IPS-NIHi7 (cell line): ENCODE results near the gene PDILT.

ENCODE experiments used
- DNase-seq: peaks from one replicate; pipeline ENCODE4 v3.0.0; 2012; ENCODE audit warnings: mixed read lengths; ENCODE audit errors: extremely low spot score

PDILT gene

GRCh38 chr16:20363191-20363590 lies 41.3 kb downstream of the PDILT start:
- no peak for DNase-seq

- DNase-seq: peak; percentile 71
Measured at GRCh38 chr16:20359997-20360396, 44.5 kb downstream of the PDILT start.

GRCh38 chr16:20355114-20355782 lies 49.3 kb downstream of the PDILT start:
- DNase-seq: no peak

- DNase-seq: no peak
Measured at GRCh38 chr16:20353379-20353778, 51.2 kb downstream of the PDILT start.

DNA sequence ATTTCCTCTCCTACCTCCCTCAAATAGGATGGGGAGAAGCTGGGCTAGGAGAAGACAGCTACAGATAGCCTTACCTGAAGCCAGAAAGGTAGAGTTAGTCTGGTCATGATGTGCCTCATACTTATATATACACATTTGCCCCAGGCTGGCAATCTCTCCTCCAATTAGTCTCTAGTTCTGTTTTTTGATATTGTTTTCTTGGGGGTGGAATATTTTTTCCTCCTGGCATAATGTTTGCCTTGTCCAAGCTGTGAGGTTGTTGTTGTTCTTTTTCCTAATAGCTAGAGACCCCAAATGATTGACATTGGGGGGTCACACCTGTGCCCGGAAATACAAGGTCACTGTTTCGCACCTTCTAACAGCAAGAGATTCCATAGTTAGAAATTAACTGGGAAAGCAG lies 51.9 kb downstream of the PDILT start, which contains the start of gene UMOD:
TSS of gene UMOD (minus strand) at position 101 of the 400 bp plus-strand sequence. CDS start 1,978 bp downstream, outside the sequence.
- DNase-seq: no peak

DNA sequence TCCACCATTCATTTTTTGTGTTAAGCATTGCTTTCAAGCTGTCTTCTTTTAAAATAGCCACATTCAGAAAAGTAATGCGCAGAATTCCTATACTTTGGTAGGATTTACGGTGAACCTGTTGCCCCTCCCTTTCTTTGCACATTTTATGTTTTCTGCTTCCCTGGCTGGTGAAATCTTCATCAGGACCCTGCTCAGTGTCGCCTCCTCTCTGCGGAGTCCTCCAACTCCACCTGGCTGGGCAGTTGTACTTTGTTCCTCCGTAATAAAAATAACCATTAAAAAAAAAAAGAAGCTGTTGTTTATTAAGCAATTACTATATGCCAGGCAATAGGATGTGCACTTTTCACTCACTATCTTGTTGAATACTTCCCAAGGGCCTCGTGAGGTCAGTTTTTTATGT lies 54.9 kb downstream of the PDILT start:
- peak; percentile 30 for DNase-seq

DNA sequence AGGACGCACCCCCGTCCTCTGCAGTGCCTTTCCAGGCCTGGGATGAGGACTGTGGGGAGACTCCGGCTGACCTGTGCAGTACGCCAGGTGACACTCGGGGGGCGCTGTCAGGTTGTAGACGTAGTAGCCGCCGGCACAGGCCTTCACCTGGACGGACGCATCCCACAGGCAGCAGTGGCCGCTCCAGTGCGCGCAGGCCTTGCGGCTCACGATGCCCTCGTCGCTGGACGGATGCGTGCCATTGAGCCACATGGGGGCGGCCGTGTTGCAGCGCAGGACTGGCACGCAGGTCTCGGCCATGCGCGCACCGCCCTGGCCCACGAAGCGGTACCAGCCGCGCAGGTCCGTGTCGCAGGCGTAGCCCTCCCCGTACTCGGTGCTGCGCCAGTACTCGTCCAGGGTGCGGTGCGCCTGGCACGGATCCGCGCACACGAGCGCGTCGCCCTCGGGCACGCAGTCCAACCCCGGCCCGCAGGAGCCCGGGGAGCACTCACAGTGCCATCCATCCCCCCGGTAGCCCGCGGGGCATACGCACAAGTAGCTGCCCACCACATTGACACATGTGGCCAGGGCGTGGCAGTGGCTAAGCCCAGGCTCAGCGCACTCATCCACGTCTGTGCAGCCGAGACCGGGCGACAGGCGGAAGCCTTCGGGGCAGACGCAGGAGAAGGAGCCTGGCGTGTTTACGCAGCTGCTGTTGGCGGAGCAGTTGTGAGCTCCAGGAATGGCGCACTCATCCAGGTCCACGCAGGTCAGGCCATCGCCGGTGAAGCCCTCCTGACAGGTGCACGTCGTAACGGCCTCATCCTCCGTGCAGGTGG lies 56.0 kb downstream of the PDILT start:
- peak; percentile 78 for DNase-seq

- no peak for DNase-seq
Measured at GRCh38 chr16:20347666-20348364, 56.7 kb downstream of the PDILT start.

- no peak for DNase-seq
Measured at GRCh38 chr16:20344611-20345010, 59.9 kb downstream of the PDILT start.

- no peak for DNase-seq
Measured at GRCh38 chr16:20339744-20340143, 64.8 kb downstream of the PDILT start.

DNA sequence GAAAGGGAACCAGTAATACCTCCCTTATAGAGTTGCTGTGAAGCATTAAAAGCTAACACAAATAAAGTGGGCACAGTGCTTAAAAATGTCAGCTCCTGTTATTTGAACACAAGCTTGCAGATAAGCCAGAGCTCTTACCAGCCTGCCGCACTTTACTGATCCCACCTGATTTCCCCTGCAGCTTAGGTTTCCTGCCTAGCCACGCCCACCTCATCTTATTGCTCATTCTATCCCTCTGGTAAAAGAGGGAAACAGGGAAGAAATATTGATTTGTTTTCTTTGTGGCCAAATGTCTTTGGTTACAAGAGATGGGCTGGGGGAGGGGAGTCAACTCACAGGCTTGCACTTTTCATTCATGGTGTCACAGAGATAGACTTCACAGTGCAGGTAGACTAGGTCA lies 67.6 kb downstream of the PDILT start:
- DNase-seq: no peak

GRCh38 chr16:20334396-20334795 lies 70.1 kb downstream of the PDILT start:
- no peak for DNase-seq

DNA sequence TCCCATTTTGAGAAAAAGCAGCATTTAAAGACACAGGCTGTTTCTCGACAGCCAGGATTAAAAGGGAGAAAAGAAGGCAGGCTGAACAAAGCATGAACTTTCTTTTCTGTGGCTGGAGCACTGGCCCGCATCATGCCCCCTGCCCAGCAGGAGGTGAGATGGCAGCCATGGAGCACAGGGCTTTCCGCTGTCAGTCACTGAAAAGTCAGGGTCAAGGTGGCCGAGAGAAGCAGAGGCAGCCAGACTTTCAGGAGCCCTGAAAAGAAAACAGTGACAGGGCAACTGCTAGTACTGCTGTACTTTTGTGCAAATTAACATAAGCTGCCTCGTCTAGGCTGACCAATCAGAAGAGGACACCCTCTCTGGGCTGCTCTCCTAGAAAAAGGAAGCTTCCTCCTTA lies 71.4 kb downstream of the PDILT start:
- no peak for DNase-seq

DNA sequence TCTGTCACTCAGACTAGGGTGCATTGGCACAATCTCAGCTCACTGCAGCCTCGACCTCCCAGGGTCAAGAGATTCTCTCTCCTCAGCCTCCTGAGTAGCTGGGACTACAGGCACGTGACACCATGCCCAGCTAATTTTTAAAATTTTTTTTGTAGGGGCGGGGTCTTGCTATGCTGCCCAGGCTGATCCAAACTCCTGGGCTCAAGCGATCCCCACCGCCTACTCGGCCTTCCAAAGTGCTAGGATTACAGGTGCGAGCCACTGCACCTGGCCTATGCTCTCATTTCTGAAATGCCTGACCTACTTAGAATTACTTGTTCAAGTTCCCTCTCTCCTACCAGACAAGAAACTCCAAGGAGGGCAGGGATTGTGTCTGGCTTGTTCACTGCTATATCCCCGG lies 72.1 kb downstream of the PDILT start:
- DNase-seq: no peak

- DNase-seq: no peak
Measured at GRCh38 chr16:20331635-20332034, 72.9 kb downstream of the PDILT start.

GRCh38 chr16:20329392-20330138 lies 75.0 kb downstream of the PDILT start:
- no peak for DNase-seq

DNA sequence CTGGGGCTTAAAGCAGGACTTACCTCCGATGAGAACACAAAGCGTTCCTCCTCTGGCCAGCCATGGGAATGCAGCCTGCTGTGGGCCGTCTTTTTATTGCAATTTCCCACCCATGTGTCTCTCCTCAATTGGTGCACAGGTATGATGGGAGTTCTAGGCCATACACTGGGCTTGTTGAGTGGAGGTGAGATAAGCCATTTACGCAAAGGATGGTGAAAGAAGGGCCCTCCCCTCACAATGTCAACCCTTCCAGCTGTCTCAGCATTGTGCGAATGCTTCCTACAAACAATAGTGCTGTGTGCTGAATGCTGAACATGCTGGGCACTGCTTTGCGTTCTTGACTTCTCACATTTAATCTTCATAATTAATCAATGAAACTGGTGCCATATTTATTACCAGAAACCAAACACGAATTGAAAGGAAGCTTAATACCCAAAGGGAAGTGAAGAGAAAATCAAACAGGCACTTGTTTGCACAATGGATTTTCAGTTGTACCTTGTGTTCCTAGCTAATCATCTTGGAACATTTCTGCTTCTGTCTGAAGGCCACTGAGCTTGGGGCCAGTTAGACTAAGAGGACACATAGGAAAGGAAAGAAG lies 77.0 kb downstream of the PDILT start, which contains the start of gene GP2:
TSS of gene GP2 (minus strand) at position 70 of the 598 bp plus-strand sequence. CDS start 1,082 bp downstream, outside the sequence.
- DNase-seq: no peak

DNA sequence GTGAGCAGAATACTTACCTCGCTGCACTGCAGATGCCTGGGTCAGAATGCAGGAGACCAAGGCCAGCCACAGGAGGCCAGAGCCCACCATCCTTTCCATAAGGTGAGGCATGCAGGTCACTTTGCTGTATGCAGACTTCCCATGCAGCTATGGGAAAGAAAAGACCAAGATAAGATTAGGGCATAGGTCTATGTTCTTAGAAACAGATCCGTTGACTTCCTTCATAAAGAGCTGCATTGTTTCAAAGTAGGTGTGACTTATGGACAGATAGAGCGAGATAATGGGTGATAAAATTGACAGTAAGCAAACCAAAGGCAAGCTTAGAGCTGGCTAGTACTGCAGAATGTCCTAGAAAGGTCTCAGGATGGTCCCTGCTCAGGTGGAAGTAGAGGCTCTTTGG lies 78.2 kb downstream of the PDILT start:
- DNase-seq: no peak

GRCh38 chr16:20325005-20325404 lies 79.5 kb downstream of the PDILT start:
- DNase-seq: no peak

- no peak for DNase-seq
Measured at GRCh38 chr16:20323591-20324117, 80.9 kb downstream of the PDILT start.

- DNase-seq: no peak
Measured at GRCh38 chr16:20322696-20323095, 81.8 kb downstream of the PDILT start.
